Right lobe of liver (tissue), 4 donors: ENCODE measurements around the gene LENG8.

Experiments used
- CTCF ChIP-seq, 4 donors: fragments of 200-600 bp in 3 of 4; fragments of 450-650 bp in 1 of 4; IDR thresholded peaks; one replicate each; pipeline versions ENCODE4 v1.5.1 to v1.8.0; 2016 to 2022; ENCODE audit warnings: antibody characterized with exemption in 4 of 4, mild to moderate bottlenecking in 2 of 4
- POLR2A ChIP-seq: fragments of 450-650 bp; IDR thresholded peaks from one replicate; pipeline ENCODE4 v1.6.1; 2017; ENCODE audit warnings: antibody characterized with exemption, mild to moderate bottlenecking
- donor health status: DM: no; HTN: no; CAD: no.
- donor health status: DM: no; HTN: no; CAD: no.
- donor health status: DM: no; HTN: yes; CAD: no.

- TF ChIP-seq CTCF (IDR thresholded peaks at IDR 0.05) (no peak), POLR2A (no peak)
These were observed 43.6 kb downstream of the LENG8 start for GRCh38 chr19:54492568-54492967.
